ENCODE data around the gene MYDGF.

Gene MYDGF

GRCh38 chr19:4649392-4650047 lies 20.6 kb downstream of the MYDGF start:
- DNase-seq (ENCODE audit: insufficient read length), result no peak
- FAIRE-seq, result no peak
- TF ChIP-seq POLR2A (IDR thresholded peaks at IDR 0.05; ENCODE audit: low read depth, low read length), result no peak
- TF ChIP-seq TAF1 (IDR thresholded peaks at IDR 0.05; ENCODE audit: borderline replicate concordance, low read depth, low read length), result no peak
- TF ChIP-seq POLR2AphosphoS5 (IDR thresholded peaks at IDR 0.05; ENCODE audit: low read depth, low read length), result no peak

- TF ChIP-seq TAF1 (IDR thresholded peaks at IDR 0.05; ENCODE audit: borderline replicate concordance, low read depth, low read length) (no peak), POLR2A (IDR thresholded peaks at IDR 0.05; ENCODE audit: low read depth, low read length) (no peak), POLR2AphosphoS5 (IDR thresholded peaks at IDR 0.05; ENCODE audit: low read depth, low read length) (no peak)
- DNase-seq (ENCODE audit: insufficient read length) (no peak), FAIRE-seq (peak; percentile 14)
Observed at GRCh38 chr19:4647676-4648644, 22.2 kb downstream of the MYDGF start.

GRCh38 chr19:4645718-4646117 lies 24.4 kb downstream of the MYDGF start:
- FAIRE-seq (no peak), DNase-seq (ENCODE audit: insufficient read length) (no peak)
- TF ChIP-seq POLR2A (IDR thresholded peaks at IDR 0.05; ENCODE audit: low read depth, low read length) (no peak), POLR2AphosphoS5 (IDR thresholded peaks at IDR 0.05; ENCODE audit: low read depth, low read length) (no peak), TAF1 (IDR thresholded peaks at IDR 0.05; ENCODE audit: borderline replicate concordance, low read depth, low read length) (no peak)

- no peak for TF ChIP-seq TAF1 (IDR thresholded peaks at IDR 0.05; ENCODE audit: borderline replicate concordance, low read depth, low read length)
- TF ChIP-seq POLR2A (IDR thresholded peaks at IDR 0.05; ENCODE audit: low read depth, low read length), result no peak
- no peak for TF ChIP-seq POLR2AphosphoS5 (IDR thresholded peaks at IDR 0.05; ENCODE audit: low read depth, low read length)
- FAIRE-seq, result no peak
- no peak for DNase-seq (ENCODE audit: insufficient read length)
Observed at GRCh38 chr19:4642625-4643024, 27.5 kb downstream of the MYDGF start.

- FAIRE-seq, result no peak
- TF ChIP-seq POLR2AphosphoS5 (IDR thresholded peaks at IDR 0.05; ENCODE audit: low read depth, low read length) (no peak), POLR2A (IDR thresholded peaks at IDR 0.05; ENCODE audit: low read depth, low read length) (no peak), TAF1 (IDR thresholded peaks at IDR 0.05; ENCODE audit: borderline replicate concordance, low read depth, low read length) (no peak)
Observed at GRCh38 chr19:4641132-4641531, 29.0 kb downstream of the MYDGF start.

GRCh38 chr19:4640247-4641000 lies 29.7 kb downstream of the MYDGF start:
- DNase-seq (ENCODE audit: insufficient read length) (no peak), FAIRE-seq (peak; percentile 33)
- TF ChIP-seq TAF1 (IDR thresholded peaks at IDR 0.05; ENCODE audit: borderline replicate concordance, low read depth, low read length), result no peak

More at GRCh38 chr19:4641132-4641531, 29.0 kb downstream of the MYDGF start:
- DNase-seq (ENCODE audit: insufficient read length), result no peak

- TF ChIP-seq POLR2A (IDR thresholded peaks at IDR 0.05; ENCODE audit: low read depth, low read length) (no peak), POLR2AphosphoS5 (IDR thresholded peaks at IDR 0.05; ENCODE audit: low read depth, low read length) (no peak), TAF1 (IDR thresholded peaks at IDR 0.05; ENCODE audit: borderline replicate concordance, low read depth, low read length) (no peak)
- FAIRE-seq (peak; percentile 21), DNase-seq (ENCODE audit: insufficient read length) (no peak)
Observed at GRCh38 chr19:4639531-4640246, 30.5 kb downstream of the MYDGF start.

- TF ChIP-seq TAF1 (IDR thresholded peaks at IDR 0.05; ENCODE audit: borderline replicate concordance, low read depth, low read length) (no peak), POLR2A (IDR thresholded peaks at IDR 0.05; ENCODE audit: low read depth, low read length) (peak; percentile 59; the same call in 1 of the 2 replicates), POLR2AphosphoS5 (IDR thresholded peaks at IDR 0.05; ENCODE audit: low read depth, low read length) (0 out of 2 replicates have a peak, but pooled peaks have one; percentile 34)
Observed at GRCh38 chr19:4638828-4639530, 31.2 kb downstream of the MYDGF start, which contains the start of gene TNFAIP8L1. Gene TNFAIP8L1, plus strand, starts transcription at chr19:4639516. Its CDS starts 12,354 bp downstream, at chr19:4651870.

GRCh38 chr19:4638317-4638716 lies 31.8 kb downstream of the MYDGF start:
- TF ChIP-seq POLR2AphosphoS5 (IDR thresholded peaks at IDR 0.05; ENCODE audit: low read depth, low read length) (no peak), TAF1 (IDR thresholded peaks at IDR 0.05; ENCODE audit: borderline replicate concordance, low read depth, low read length) (no peak), POLR2A (IDR thresholded peaks at IDR 0.05; ENCODE audit: low read depth, low read length) (no peak)
- DNase-seq (ENCODE audit: insufficient read length) (no peak), FAIRE-seq (no peak)

More at GRCh38 chr19:4638828-4639530, 31.2 kb downstream of the MYDGF start, which contains the start of gene TNFAIP8L1:
- DNase-seq (ENCODE audit: insufficient read length) (peak; percentile 100), FAIRE-seq (peak; percentile 90)

GRCh38 chr19:4636761-4637160 lies 33.4 kb downstream of the MYDGF start:
- no peak for DNase-seq (ENCODE audit: insufficient read length)
- TF ChIP-seq POLR2A (IDR thresholded peaks at IDR 0.05; ENCODE audit: low read depth, low read length), result no peak
- no peak for TF ChIP-seq TAF1 (IDR thresholded peaks at IDR 0.05; ENCODE audit: borderline replicate concordance, low read depth, low read length)
- TF ChIP-seq POLR2AphosphoS5 (IDR thresholded peaks at IDR 0.05; ENCODE audit: low read depth, low read length), result no peak
- no peak for FAIRE-seq
